GM23338 (cell line): ENCODE measurements around the gene C2orf72. TPM values are rescaled to one million over a fixed set of nuclear protein-coding genes. Genes with fewer than 3 reads are reported as not detected.

Source experiments
- REST ChIP-seq: IDR thresholded peaks from one replicate; pipeline ENCODE4 v1.6.1; 2018; ENCODE audit warnings: antibody characterized with exemption; ENCODE audit not compliant: unreplicated experiment
- ZNF462 ChIP-seq: fragments of 250-450 bp; sonication (Bioruptor Pico); IDR thresholded peaks from 2 replicates; pipeline ENCODE4 v1.5.0; 2020; ENCODE audit warnings: mild to moderate bottlenecking, moderate library complexity
- polyA plus RNA-seq: library from polyadenylated mRNA; unstranded; fragments of >200 nt; fragmentation: Nextera tagmentation; extraction: Ambion mirVana; gene quantifications from 2 replicates; pipeline ENCODE4 v1.2.1, GENCODE V29; 2016
- total RNA-seq: library from RNA; depleted of rRNA; stranded (reverse); fragments of >200 nt; shearing (Covaris generic); gene quantifications from 2 replicates; pipeline ENCODE4 v1.2.3, GENCODE V29; 2014

C2orf72 gene
- total and polyA plus RNA-seq, 2 experiments from 2014 or later: 0.37 to 1.4 TPM

GRCh38 chr2:231047274-231047922 is 10.1 kb downstream of the C2orf72 start (continued):
- TF ChIP-seq ZNF462 (CRISPR knock-in tag) (no peak), REST (no peak)
